ENCODE data around the gene ACO1.
A peak's percentile ranks its signal among the peaks of the same experiment; 100 is the strongest.

Gene ACO1

GRCh38 chr9:32380944-32381343 is 3.5 kb upstream of the ACO1 start:
- TF ChIP-seq, protein P1, sequence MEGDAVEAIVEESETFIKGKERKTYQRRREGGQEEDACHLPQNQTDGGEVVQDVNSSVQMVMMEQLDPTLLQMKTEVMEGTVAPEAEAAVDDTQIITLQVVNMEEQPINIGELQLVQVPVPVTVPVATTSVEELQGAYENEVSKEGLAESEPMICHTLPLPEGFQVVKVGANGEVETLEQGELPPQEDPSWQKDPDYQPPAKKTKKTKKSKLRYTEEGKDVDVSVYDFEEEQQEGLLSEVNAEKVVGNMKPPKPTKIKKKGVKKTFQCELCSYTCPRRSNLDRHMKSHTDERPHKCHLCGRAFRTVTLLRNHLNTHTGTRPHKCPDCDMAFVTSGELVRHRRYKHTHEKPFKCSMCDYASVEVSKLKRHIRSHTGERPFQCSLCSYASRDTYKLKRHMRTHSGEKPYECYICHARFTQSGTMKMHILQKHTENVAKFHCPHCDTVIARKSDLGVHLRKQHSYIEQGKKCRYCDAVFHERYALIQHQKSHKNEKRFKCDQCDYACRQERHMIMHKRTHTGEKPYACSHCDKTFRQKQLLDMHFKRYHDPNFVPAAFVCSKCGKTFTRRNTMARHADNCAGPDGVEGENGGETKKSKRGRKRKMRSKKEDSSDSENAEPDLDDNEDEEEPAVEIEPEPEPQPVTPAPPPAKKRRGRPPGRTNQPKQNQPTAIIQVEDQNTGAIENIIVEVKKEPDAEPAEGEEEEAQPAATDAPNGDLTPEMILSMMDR (IDR thresholded peaks at IDR 0.05; ENCODE audit: control insufficient read depth, insufficient read depth, low read depth, low read length, missing control alignments): no peak
- H3K4me3 ChIP-seq (ENCODE audit: control insufficient read depth, low read depth, low read length): no peak overlapping the region
- DNase-seq (ENCODE audit: low read depth): no peak

- H3K4me3 ChIP-seq (ENCODE audit: control insufficient read depth, low read depth, low read length): no peak overlapping the region
- DNase-seq (ENCODE audit: low read depth): no peak
- TF ChIP-seq, protein P1 (IDR thresholded peaks at IDR 0.05; ENCODE audit: control insufficient read depth, insufficient read depth, low read depth, low read length, missing control alignments): no peak
Measured at GRCh38 chr9:32382565-32383320, 1.7 kb upstream of the ACO1 start.

DNA sequence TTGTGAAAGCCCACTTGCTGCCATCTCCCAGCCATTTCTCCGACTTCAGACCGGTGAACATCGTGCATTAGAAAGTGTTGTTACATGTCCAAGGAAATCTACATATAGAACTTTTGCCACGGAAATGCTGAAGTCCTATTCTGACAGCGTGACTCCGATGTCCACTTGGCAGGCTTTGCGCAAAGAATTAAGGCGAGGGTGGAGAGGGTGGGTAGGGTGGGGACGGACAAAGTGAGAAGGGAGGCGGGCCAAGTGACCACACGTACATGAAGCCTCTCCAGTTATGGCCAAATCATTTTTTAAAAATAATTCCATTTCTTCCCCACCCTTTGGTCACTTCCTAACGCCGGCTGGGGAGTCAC is 460 bp upstream of the ACO1 start:
- no peak for DNase-seq (ENCODE audit: low read depth)

DNA sequence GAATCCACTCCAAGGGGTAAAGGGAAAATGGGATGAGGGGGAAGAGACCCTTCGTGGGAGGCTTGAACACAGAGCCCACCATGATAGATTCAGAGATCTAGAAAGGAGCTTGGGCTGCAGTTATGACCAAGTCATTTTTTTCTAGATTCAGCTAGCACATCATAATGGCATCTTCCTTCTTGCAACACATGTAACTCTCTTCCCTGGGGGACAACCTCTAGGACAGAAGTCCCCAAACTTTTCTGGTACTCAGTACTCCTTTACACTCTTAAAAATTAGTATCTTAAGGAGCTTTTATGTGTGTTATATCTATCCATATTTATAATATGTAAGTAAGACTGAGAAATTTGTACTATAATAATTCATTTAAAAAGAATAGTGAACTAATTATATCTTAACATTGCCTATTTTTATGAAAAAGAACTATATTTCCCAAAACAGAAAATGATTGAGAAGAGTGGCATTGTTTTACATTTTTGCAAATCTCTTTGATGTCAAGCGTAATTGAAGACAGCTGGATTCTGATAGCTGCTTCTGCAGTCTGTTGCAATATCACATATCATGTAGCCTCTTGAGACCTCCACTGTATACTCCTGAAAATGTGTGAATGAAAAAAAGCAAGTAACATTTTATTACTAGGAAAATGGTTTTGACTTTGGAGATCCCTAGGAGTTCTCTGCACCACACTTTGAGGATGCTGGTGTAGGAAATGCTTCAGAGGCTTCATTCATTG is 875 bp downstream of the ACO1 start:
- TF ChIP-seq, protein P1 (IDR thresholded peaks at IDR 0.05; ENCODE audit: control insufficient read depth, insufficient read depth, low read depth, low read length, missing control alignments): no peak
- no peak for DNase-seq (ENCODE audit: low read depth)
- H3K4me3 ChIP-seq (ENCODE audit: control insufficient read depth, low read depth, low read length): peak overlapping the region; percentile 82

More for the DNA sequence above, 460 bp upstream of the ACO1 start:
- H3K4me3 ChIP-seq (ENCODE audit: control insufficient read depth, low read depth, low read length): peak overlapping the region; percentile 82
- TF ChIP-seq, protein P1 (IDR thresholded peaks at IDR 0.05; ENCODE audit: control insufficient read depth, insufficient read depth, low read depth, low read length, missing control alignments): no peak

DNA sequence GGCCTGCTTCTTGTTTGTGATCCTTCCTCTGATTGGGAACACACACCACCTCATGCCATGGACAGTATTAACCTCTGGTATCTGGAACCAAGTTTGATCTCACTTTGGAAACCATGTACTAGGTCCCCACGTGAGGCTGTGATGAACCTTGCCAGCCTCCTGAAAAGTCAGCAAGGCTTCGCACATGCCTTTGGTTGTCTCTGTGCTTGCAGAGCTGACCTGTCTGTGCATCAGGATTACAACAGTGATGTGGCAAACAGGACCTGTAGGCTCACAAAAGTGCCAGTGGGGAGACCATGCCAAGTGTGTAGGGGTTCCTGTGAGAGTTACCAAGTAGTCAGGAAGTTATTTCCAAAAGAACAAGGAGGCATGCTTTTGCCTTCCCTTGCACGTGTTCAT is 1.4 kb downstream of the ACO1 start:
- TF ChIP-seq, protein P1 (IDR thresholded peaks at IDR 0.05; ENCODE audit: control insufficient read depth, insufficient read depth, low read depth, low read length, missing control alignments): no peak
- no peak overlapping the region for H3K4me3 ChIP-seq (ENCODE audit: control insufficient read depth, low read depth, low read length)
- DNase-seq (ENCODE audit: low read depth): no peak

DNA sequence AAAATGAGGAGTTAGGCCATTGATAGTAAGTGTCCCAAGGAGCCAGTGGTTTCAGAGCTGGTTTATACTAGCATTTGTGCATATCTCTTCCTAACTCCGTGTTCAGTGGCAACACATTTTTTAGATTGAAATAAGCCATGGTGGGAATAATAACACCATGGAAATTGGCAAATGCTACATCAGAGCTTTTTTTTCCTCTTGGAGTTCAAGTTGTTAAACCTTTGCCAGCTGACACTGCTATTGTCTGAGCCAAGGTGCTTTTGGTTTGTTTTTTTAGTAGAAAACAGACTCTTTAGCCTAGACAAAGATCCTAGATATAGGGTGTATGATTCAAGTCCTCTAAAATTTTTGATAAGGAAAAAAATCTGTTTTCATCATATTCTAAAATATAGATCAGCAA is 2.8 kb downstream of the ACO1 start:
- no peak for DNase-seq (ENCODE audit: low read depth)
- TF ChIP-seq, protein P1 (IDR thresholded peaks at IDR 0.05; ENCODE audit: control insufficient read depth, insufficient read depth, low read depth, low read length, missing control alignments): no peak
- no peak overlapping the region for H3K4me3 ChIP-seq (ENCODE audit: control insufficient read depth, low read depth, low read length)
